ENCODE results near the gene SAMD4A.

The SAMD4A gene

GRCh38 chr14:54719406-54719805 lies 152.5 kb downstream of the SAMD4A start:
- no peak overlapping the region for H3K4me3 ChIP-seq (ENCODE audit: low read depth, low read length)
- no peak for TF ChIP-seq CTCF (IDR thresholded peaks at IDR 0.05; ENCODE audit: low read depth, low read length, missing control alignments)
- no peak for DNase-seq (ENCODE audit: low read depth)
- in situ Hi-C loops (cut with HindIII; ENCODE audit: low sequenced_read_pairs): no loop called here

GRCh38 chr14:54722791-54723432 lies 156.0 kb downstream of the SAMD4A start:
- no peak overlapping the region for H3K4me3 ChIP-seq (ENCODE audit: low read depth, low read length)
- in situ Hi-C loops (cut with HindIII; ENCODE audit: low sequenced_read_pairs): no loop called here
- TF ChIP-seq CTCF (IDR thresholded peaks at IDR 0.05; ENCODE audit: low read depth, low read length, missing control alignments): peak; percentile 58
- DNase-seq (ENCODE audit: low read depth): peak; percentile 33

- DNase-seq (ENCODE audit: low read depth): no peak
- in situ Hi-C loops (cut with HindIII; ENCODE audit: low sequenced_read_pairs): no loop called here
- H3K4me3 ChIP-seq (ENCODE audit: low read depth, low read length): no peak overlapping the region
- no peak for TF ChIP-seq CTCF (IDR thresholded peaks at IDR 0.05; ENCODE audit: low read depth, low read length, missing control alignments)
These were observed 157.2 kb downstream of the SAMD4A start for GRCh38 chr14:54724123-54724522.

- in situ Hi-C loops (cut with HindIII; ENCODE audit: low sequenced_read_pairs): no loop called here
These were observed 157.9 kb downstream of the SAMD4A start for GRCh38 chr14:54724676-54725325.

GRCh38 chr14:54725998-54726397 lies 159.1 kb downstream of the SAMD4A start:
- no peak overlapping the region for H3K4me3 ChIP-seq (ENCODE audit: low read depth, low read length)
- TF ChIP-seq CTCF (IDR thresholded peaks at IDR 0.05; ENCODE audit: low read depth, low read length, missing control alignments): no peak
- no peak for DNase-seq (ENCODE audit: low read depth)
- in situ Hi-C loops (cut with HindIII; ENCODE audit: low sequenced_read_pairs): no loop called here

More at GRCh38 chr14:54724676-54725325, 157.9 kb downstream of the SAMD4A start:
- no peak for TF ChIP-seq CTCF (IDR thresholded peaks at IDR 0.05; ENCODE audit: low read depth, low read length, missing control alignments)
- DNase-seq (ENCODE audit: low read depth): no peak
- no peak overlapping the region for H3K4me3 ChIP-seq (ENCODE audit: low read depth, low read length)

- no peak overlapping the region for H3K4me3 ChIP-seq (ENCODE audit: low read depth, low read length)
- DNase-seq (ENCODE audit: low read depth): no peak
- in situ Hi-C loops (cut with HindIII; ENCODE audit: low sequenced_read_pairs): no loop called here
- TF ChIP-seq CTCF (IDR thresholded peaks at IDR 0.05; ENCODE audit: low read depth, low read length, missing control alignments): no peak
These were observed 161.0 kb downstream of the SAMD4A start for GRCh38 chr14:54727929-54728328.
